Panc1 (cell line): ENCODE results near the gene MGRN1.

Experiments used
- CTCF ChIP-seq: fragments of 450-650 bp; IDR thresholded peaks from 2 replicates; pipeline ENCODE4 v1.5.1; 2017; ENCODE audit warnings: mild to moderate bottlenecking
- POLR2AphosphoS5 ChIP-seq: IDR thresholded peaks from 2 replicates; pipeline ENCODE4 v1.6.1; 2012; ENCODE audit warnings: mild to moderate bottlenecking, low read depth, low read length, moderate library complexity
- SIN3A ChIP-seq: IDR thresholded peaks from 2 replicates; pipeline ENCODE4 v1.6.1; 2012; ENCODE audit warnings: low read depth, mild to moderate bottlenecking, low read length, moderate library complexity, borderline replicate concordance; ENCODE audit not compliant: insufficient read depth
- TCF7L2 ChIP-seq: IDR thresholded peaks from 2 replicates; pipeline ENCODE4 v1.6.1; 2011; ENCODE audit warnings: mild to moderate bottlenecking, low read depth, low read length, inconsistent platforms
- TF ChIP-seq, protein P1 (sequence below), 2 experiments: IDR thresholded peaks; 2 replicates each; pipeline ENCODE4 v1.6.1; 2011 to 2012; ENCODE audit warnings: low read depth in 2 of 2, control low read depth in 1 of 2, low read length in 1 of 2, mild to moderate bottlenecking in 1 of 2, moderate library complexity in 1 of 2; ENCODE audit not compliant: insufficient read depth in 1 of 2

DNA sequence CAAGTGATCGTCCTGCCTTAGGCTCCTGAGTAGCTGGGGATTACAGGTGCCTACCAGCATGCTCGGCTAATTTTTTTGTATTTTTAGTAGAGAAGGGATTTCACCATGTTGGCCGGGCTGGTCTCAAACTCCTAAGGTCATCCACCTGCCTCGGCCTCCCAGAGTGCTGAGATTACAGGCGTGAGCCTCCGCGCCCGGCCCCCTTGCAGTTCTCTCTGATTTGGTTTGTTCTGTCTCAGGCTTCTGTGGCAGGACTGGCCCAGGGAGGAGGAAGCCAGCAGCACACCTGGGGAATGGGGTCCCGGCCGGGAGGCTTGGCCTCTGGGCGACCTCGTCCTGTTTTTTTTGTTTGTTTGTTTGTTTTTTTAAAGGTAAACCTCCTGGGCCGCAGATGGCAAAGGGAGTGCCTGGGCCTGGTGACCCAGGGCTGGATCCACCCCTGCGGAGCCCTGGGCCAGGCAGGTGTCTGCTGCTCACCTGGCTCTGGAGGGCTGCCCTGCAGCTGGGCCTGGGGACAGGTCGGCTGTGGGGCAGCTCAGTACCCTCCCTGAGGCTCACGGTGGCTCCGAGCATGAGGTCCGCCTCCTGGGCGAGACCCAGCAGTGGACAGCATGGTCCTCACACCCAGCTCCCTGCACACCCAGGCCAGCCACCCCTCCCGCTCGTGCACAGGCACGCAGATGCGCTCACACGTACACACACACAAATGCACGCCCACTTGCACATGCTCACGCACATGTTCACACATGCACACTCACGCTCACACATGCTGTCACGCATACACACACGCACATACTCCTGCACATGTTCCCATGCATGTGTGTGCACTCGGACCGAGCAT, 65.5 kb downstream of the MGRN1 start:
- TF ChIP-seq CTCF (no peak), POLR2AphosphoS5 (no peak), SIN3A (no peak), TCF7L2 (no peak)
- TF ChIP-seq, protein P1, sequence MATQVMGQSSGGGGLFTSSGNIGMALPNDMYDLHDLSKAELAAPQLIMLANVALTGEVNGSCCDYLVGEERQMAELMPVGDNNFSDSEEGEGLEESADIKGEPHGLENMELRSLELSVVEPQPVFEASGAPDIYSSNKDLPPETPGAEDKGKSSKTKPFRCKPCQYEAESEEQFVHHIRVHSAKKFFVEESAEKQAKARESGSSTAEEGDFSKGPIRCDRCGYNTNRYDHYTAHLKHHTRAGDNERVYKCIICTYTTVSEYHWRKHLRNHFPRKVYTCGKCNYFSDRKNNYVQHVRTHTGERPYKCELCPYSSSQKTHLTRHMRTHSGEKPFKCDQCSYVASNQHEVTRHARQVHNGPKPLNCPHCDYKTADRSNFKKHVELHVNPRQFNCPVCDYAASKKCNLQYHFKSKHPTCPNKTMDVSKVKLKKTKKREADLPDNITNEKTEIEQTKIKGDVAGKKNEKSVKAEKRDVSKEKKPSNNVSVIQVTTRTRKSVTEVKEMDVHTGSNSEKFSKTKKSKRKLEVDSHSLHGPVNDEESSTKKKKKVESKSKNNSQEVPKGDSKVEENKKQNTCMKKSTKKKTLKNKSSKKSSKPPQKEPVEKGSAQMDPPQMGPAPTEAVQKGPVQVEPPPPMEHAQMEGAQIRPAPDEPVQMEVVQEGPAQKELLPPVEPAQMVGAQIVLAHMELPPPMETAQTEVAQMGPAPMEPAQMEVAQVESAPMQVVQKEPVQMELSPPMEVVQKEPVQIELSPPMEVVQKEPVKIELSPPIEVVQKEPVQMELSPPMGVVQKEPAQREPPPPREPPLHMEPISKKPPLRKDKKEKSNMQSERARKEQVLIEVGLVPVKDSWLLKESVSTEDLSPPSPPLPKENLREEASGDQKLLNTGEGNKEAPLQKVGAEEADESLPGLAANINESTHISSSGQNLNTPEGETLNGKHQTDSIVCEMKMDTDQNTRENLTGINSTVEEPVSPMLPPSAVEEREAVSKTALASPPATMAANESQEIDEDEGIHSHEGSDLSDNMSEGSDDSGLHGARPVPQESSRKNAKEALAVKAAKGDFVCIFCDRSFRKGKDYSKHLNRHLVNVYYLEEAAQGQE (IDR thresholded peaks at IDR 0.05; ENCODE audit: insufficient read depth in 1 of 2, low read depth in 2 of 2, low read length in 1 of 2) = no peak
